Tibial artery (tissue), 4 donors: Measurements from ENCODE around the gene HOXA7.

Experiments used
- DNase-seq, 2 donors: peaks; one replicate each; pipeline ENCODE4 v3.0.0-alpha.2; 2019
- H3K27ac ChIP-seq, 2 donors: fragments of 200-600 bp; sonication (generic) in 1 of 2; 1 replicate in 1 of 2; 2 replicates in 1 of 2; pipeline ENCODE4 v1.5.1; 2018 to 2019; ENCODE audit warnings: mild to moderate bottlenecking in 1 of 2
- H3K27me3 ChIP-seq, 2 donors: fragments of 200-600 bp; sonication (generic) in 1 of 2; one replicate each; pipeline versions ENCODE4 v1.5.1 to v1.6.0; 2016 to 2019
- H3K36me3 ChIP-seq, 3 donors: fragments of 200-600 bp; sonication (generic) in 2 of 3; one replicate each; pipeline ENCODE4 v1.5.1; 2016 to 2019; ENCODE audit warnings: mild to moderate bottlenecking in 2 of 3
- H3K4me1 ChIP-seq, 4 donors: fragments of 200-600 bp; sonication (generic) in 2 of 4; 1 replicate in 3 of 4; 2 replicates in 1 of 4; pipeline ENCODE4 v1.5.1; 2016 to 2019
- H3K4me3 ChIP-seq, 2 donors: fragments of 200-600 bp; sonication (generic) in 1 of 2; 1 replicate in 1 of 2; 2 replicates in 1 of 2; pipeline ENCODE4 v1.5.1; 2018 to 2019; ENCODE audit warnings: mild to moderate bottlenecking in 2 of 2
- H3K9me3 ChIP-seq, 3 donors: fragments of 200-600 bp; sonication (generic) in 1 of 3; one replicate each; pipeline ENCODE4 v1.5.1; 2016 to 2019
- intact Hi-C: fragments of 100-400 bp; cut with DNase I; formaldehyde crosslinking; loops from one replicate; pipeline ENCODE4 v1.15.0; 2023; ENCODE audit warnings: low total_unique reads
- TF ChIP-seq, protein P1 (sequence below), 2 experiments: fragments of 200-600 bp in 1 of 2; fragments of 450-650 bp in 1 of 2; IDR thresholded peaks; one replicate each; pipeline ENCODE4 v1.5.1; 2017 to 2019; ENCODE audit warnings: antibody characterized with exemption in 2 of 2, mild to moderate bottlenecking in 1 of 2, moderate library complexity in 1 of 2

HOXA7 gene

DNA sequence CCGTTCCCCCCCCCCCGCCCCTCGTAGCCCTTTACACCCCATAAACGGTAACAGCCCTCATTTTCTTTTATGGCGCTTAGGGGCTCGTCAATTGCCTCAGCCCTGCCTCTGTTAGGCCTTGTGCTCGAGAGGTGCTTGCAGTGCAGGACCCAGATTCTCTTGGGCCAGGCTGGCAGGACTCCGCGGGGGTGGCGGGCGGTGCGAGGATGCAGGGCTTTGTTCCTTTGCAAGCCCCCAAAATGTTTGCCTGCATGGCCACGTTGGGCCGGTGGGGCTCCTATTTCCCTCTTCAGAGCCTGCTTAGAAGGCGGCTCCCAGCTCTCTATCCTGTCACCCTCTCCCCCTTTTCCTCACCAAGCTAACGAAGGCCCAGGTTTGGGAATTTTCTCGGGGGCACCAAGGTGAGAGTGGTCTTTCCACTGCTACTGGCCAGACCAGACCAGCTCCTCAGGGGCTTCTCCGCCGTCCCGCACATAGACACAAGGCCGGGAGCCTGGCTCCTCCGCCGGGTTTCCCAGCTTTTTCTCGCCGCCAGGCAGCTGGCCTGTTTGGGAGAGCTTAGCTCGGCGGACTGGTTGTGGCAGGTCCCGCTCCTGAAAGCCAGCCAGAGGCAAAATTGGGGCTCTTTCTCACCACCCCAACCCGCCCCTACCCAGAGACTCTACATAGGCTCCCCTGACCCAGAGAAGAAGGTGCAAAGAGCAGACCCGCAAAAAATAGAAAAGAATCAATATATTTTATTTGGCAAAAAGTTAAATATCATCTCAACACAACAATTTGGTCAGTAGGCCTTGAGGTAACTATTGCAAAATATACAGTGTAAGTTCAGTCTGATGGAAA, 5.5 kb upstream of the HOXA7 start:
- intact Hi-C loops: loop anchor here (2.0 to 10.0 kb wide), 3 partner anchors 791 to 1767 kb away; partner anchors contain the start of genes CBX3 and HNRNPA2B1
- Histone ChIP-seq H3K4me1 (peaks cover 0 to 51% (median 16%) of the 10 kb centered on the region in 4 donors), H3K4me3 (peak overlapping the region; percentile 68 to 91), H3K27ac (peak overlapping the region; percentile 82 to 96), H3K36me3 (no peaks in the 10 kb centered on the region), H3K9me3 (no peaks in the 10 kb centered on the region), H3K27me3 (no peaks in the 10 kb centered on the region)
- DNase-seq: peak; percentile 29 to 69
- TF ChIP-seq, protein P1, sequence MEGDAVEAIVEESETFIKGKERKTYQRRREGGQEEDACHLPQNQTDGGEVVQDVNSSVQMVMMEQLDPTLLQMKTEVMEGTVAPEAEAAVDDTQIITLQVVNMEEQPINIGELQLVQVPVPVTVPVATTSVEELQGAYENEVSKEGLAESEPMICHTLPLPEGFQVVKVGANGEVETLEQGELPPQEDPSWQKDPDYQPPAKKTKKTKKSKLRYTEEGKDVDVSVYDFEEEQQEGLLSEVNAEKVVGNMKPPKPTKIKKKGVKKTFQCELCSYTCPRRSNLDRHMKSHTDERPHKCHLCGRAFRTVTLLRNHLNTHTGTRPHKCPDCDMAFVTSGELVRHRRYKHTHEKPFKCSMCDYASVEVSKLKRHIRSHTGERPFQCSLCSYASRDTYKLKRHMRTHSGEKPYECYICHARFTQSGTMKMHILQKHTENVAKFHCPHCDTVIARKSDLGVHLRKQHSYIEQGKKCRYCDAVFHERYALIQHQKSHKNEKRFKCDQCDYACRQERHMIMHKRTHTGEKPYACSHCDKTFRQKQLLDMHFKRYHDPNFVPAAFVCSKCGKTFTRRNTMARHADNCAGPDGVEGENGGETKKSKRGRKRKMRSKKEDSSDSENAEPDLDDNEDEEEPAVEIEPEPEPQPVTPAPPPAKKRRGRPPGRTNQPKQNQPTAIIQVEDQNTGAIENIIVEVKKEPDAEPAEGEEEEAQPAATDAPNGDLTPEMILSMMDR (IDR thresholded peaks at IDR 0.05): no peak

DNA sequence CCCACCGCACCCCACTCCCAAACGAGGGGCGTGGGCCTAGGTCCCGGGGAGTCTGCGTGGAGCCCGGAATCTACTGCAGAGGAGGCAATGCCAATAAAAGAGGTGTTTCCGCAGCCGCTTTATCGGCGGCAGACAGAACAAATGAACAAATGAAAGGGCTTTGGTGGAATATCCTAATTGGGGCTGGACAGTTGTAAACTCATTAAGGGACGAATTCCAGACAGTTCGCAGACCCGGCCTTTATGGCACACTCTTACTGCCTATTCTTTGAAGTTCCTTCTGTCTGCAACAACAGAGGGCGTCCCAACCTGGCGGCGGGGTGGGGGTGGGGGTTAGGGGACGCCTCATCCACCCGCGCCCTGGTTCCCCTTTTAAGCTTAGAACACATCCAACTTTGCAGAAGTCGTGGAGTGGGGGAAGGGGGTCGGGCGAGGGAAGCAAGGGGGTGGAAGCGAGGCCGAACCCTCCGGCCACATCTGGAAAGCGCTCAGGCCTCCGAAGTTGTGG, 4.8 kb upstream of the HOXA7 start:
- Histone ChIP-seq H3K9me3 (no peaks in the 10 kb centered on the region), H3K27ac (peak overlapping the region; percentile 82 to 96), H3K36me3 (no peaks in the 10 kb centered on the region), H3K4me3 (peak overlapping the region; percentile 68 to 91), H3K4me1 (peaks cover 0 to 47% (median 16%) of the 10 kb centered on the region in 4 donors), H3K27me3 (no peaks in the 10 kb centered on the region)
- TF ChIP-seq, protein P1 (IDR thresholded peaks at IDR 0.05): no peak
- DNase-seq: peak; percentile 69 to 74
- intact Hi-C loops: loop anchor here (2.0 to 10.0 kb wide), 3 partner anchors 790 to 1766 kb away; partner anchors contain the start of genes CBX3 and HNRNPA2B1

- no peaks in the 10 kb centered on the region for H3K27me3 ChIP-seq
- H3K4me3 ChIP-seq: peak overlapping the region; percentile 68 to 91
- TF ChIP-seq, protein P1 (IDR thresholded peaks at IDR 0.05): peak; percentile 98 to 99
- intact Hi-C loops: loop anchor here (2.0 to 10.0 kb wide), 3 partner anchors 790 to 1766 kb away; partner anchors contain the start of genes CBX3 and HNRNPA2B1
- peak; percentile 90 for DNase-seq
- peaks cover 0 to 43% (median 17%) of the 10 kb centered on the region in 4 donors for H3K4me1 ChIP-seq
- no peaks in the 10 kb centered on the region for H3K36me3 ChIP-seq
- peak overlapping the region; percentile 82 to 96 for H3K27ac ChIP-seq
- H3K9me3 ChIP-seq: no peaks in the 10 kb centered on the region
Measured at GRCh38 chr7:27160546-27161213, 4.2 kb upstream of the HOXA7 start.

DNA sequence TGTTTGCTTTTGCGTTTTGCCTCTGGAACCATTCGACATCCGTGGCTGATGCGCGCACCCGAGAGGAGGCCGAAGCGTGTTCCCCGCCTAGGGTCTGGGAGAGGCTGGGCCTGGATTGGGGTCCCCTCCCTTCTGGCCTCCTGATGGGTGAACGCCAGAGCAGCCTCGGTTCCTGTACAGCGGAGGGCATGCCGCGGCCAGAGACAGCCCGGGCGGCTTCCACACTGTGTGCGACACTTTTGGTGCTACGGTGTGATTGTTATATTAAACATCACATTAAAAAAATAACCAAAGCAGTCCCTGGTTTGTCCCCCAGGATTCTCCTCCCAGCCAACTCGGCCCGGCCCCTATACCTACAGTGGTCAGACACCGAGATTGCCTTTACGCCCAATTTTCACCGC, 3.7 kb upstream of the HOXA7 start:
- intact Hi-C loops: loop anchor here (2.0 to 10.0 kb wide), 3 partner anchors 789 to 1765 kb away; partner anchors contain the start of genes CBX3 and HNRNPA2B1

More for the DNA sequence above, 3.7 kb upstream of the HOXA7 start:
- Histone ChIP-seq H3K27me3 (no peaks in the 10 kb centered on the region), H3K4me3 (peak overlapping the region; percentile 68 to 91), H3K9me3 (no peaks in the 10 kb centered on the region), H3K27ac (peak overlapping the region; percentile 82 to 96), H3K4me1 (peaks cover 0 to 48% (median 22%) of the 10 kb centered on the region in 4 donors), H3K36me3 (no peaks in the 10 kb centered on the region)
- DNase-seq: peak; percentile 24 to 71
- TF ChIP-seq, protein P1 (IDR thresholded peaks at IDR 0.05): no peak
